ENCODE results near the gene NRG3. TPM values are rescaled to one million over a fixed set of nuclear protein-coding genes. Genes with fewer than 3 reads are reported as not detected.

NRG3 gene
- total and polyA plus RNA-seq, 2 of the 8 experiments (the other 6 are each of a cell fraction or from before 2014, with no cell fraction given) = 4.2 to 5.0 TPM

DNA sequence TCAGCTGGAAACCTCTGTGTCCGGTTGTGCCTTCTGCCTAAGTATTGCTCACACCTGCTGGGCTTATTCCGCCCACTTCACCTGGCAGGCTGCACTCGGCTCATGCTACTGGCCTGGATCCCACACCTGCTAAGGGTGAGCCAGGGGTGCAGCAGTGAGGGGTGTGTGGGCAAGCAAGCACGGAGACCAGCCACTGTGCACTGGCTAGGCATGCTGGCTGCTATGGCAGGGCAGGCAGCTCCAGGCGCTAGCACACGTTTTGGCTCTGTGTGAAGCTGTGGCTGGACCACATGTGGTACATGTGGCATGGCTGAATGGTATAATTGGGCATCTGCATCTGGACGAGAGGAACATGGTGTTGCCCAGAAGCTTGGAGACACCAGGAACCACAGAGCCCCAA is 940.7 kb downstream of the NRG3 start:
- Histone ChIP-seq H3K23me2 (ENCODE audit: low read depth, low read length) (no peaks in the 10 kb centered on the region), H2BK12ac (ENCODE audit: low read depth, low read length) (no peak overlapping the region), H3K4me3 (ENCODE audit: extremely low read depth in 1 of 4, insufficient read depth in 2 of 4, low read depth in 3 of 4, low read length in 4 of 4) (no peak overlapping the region), H2AK5ac (ENCODE audit: low read depth, low read length) (no peak overlapping the region), H3K4ac (replicated peaks; ENCODE audit: insufficient read length, low read depth, low read length) (no peak overlapping the region), H3K9me3 (ENCODE audit: insufficient read depth in 2 of 2, low read depth in 1 of 2, low read length in 1 of 2) (peaks cover 0 to 3% of the 10 kb centered on the region in 2 experiments; a peak in 1 of 4 replicates), H3K23ac (ENCODE audit: insufficient read length) (no peak overlapping the region), H3K18ac (ENCODE audit: extremely low read depth, low read length) (no peak overlapping the region), H4K91ac (replicated peaks; ENCODE audit: insufficient read length, low read length) (no peak overlapping the region), H2AFZ (ENCODE audit: low read length) (no peak overlapping the region), H4K5ac (ENCODE audit: insufficient read length, low read depth, low read length) (no peak overlapping the region), H3K27ac (ENCODE audit: low read depth, low read length) (no peak overlapping the region), H3K56ac (replicated peaks; ENCODE audit: insufficient read length, low read depth, low read length) (no peak overlapping the region), H3K36me3 (ENCODE audit: control insufficient read depth in 2 of 4, insufficient read depth in 4 of 4, low read length in 3 of 4) (no peaks in the 10 kb centered on the region), H2BK15ac (ENCODE audit: low read length) (no peak overlapping the region), H4K20me1 (replicated peaks in 1 of 2; ENCODE audit: control insufficient read depth in 1 of 2, insufficient read depth in 2 of 2, low read length in 2 of 2) (no peaks in the 10 kb centered on the region), H3K27me3 (replicated peaks in 1 of 4; ENCODE audit: control insufficient read depth in 3 of 4, extremely low read depth in 1 of 4, insufficient read depth in 3 of 4, low read length in 3 of 4) (no peaks in the 10 kb centered on the region), H3K4me1 (replicated peaks in 1 of 4; ENCODE audit: control insufficient read depth in 3 of 4, insufficient read depth in 4 of 4, low read length in 3 of 4) (no peaks in the 10 kb centered on the region; a peak in 1 of 7 replicates), H3K9ac (replicated peaks in 1 of 4; ENCODE audit: extremely low read depth in 1 of 4, low read depth in 3 of 4, low read length in 3 of 4) (no peak overlapping the region), H2BK120ac (replicated peaks; ENCODE audit: low read depth, low read length) (no peak overlapping the region), H2BK20ac (ENCODE audit: low read length) (no peak overlapping the region), H3K79me1 (ENCODE audit: low read depth, low read length) (no peaks in the 10 kb centered on the region), H4K8ac (ENCODE audit: extremely low read depth, insufficient read depth, low read length) (no peak overlapping the region; the same call in 1 of the 2 replicates), H2BK5ac (ENCODE audit: low read depth, low read length) (no peak overlapping the region), H3K14ac (ENCODE audit: insufficient read length) (no peak overlapping the region), H3K79me2 (ENCODE audit: control insufficient read depth in 1 of 2, insufficient read depth in 2 of 2, low read length in 2 of 2) (no peaks in the 10 kb centered on the region), H3K4me2 (ENCODE audit: insufficient read depth in 1 of 2, low read depth in 2 of 2, low read length in 2 of 2) (no peak overlapping the region)
- ChIA-PET POLR2A (ENCODE audit: partially characterized antibody) (interaction anchor here (0.6 kb wide), 1 partner anchor 605 kb away, joined by 3 read pairs; no protein-coding TSS in a partner anchor), CTCF (ENCODE audit: partially characterized antibody) (interaction anchor here (0.8 to 2.7 kb wide), 3 partner anchors 10 to 153 kb away, joined by 3 to 9 read pairs (median 3); no protein-coding TSS in a partner anchor)
- TF ChIP-seq HDAC6 (IDR thresholded peaks at IDR 0.05; ENCODE audit: low read depth, low read length) (no peak), POU5F1 (IDR thresholded peaks at IDR 0.05; ENCODE audit: low read depth, low read length) (no peak), TEAD4 (IDR thresholded peaks at IDR 0.05; ENCODE audit: low read depth, low read length) (no peak), BACH1 (IDR thresholded peaks at IDR 0.05; ENCODE audit: low read length) (no peak)
- WGBS, 2 experiments (ENCODE audit: extremely low coverage in 1 of 2, insufficient coverage in 1 of 2, insufficient read length in 1 of 2, insufficient replicate concordance in 2 of 2, low coverage in 1 of 2, low lambda C conversion rate in 2 of 2, missing lambda C conversion rate in 1 of 2) = 95% methylated on average over 7 of the region's 7 CpGs; no CpG with 5 or more reads in 1 of the 2 experiments
- DNase-seq (ENCODE audit: low read depth in 1 of 2, low spot score in 2 of 2) = no peak
- no peak for FAIRE-seq
